Right lobe of liver (tissue), 6 donors: ENCODE results near the gene CRKL. TPM values are rescaled to one million over a fixed set of nuclear protein-coding genes. Genes with fewer than 3 reads are reported as not detected.
A peak's percentile ranks its signal among the peaks of the same experiment; 100 is the strongest.

Source experiments
- ATAC-seq, 4 donors: fragments of 200-7000 bp; cut with Tn5 transposase; one replicate each; pipeline ENCODE4 v1.9.1; 2020; ENCODE audit warnings: mild to moderate bottlenecking in 4 of 4, moderate library complexity in 4 of 4
- DNase-seq, 3 donors: peaks; one replicate each; pipeline ENCODE4 v3.0.0-alpha.2; 2020
- H3K27ac ChIP-seq, 3 donors: fragments of 200-600 bp; one replicate each; pipeline ENCODE4 v1.8.0; 2022
- H3K27me3 ChIP-seq, 2 donors: fragments of 200-600 bp; one replicate each; pipeline ENCODE4 v1.8.0; 2022
- H3K36me3 ChIP-seq, 4 donors: fragments of 200-600 bp; sonication (generic) in 1 of 4; one replicate each; pipeline versions ENCODE4 v1.5.1 to v1.8.0; 2017 to 2022; ENCODE audit warnings: control low read depth in 1 of 4
- H3K4me1 ChIP-seq, 4 donors: fragments of 200-600 bp; sonication (generic) in 1 of 4; one replicate each; pipeline versions ENCODE4 v1.5.1 to v1.8.0; 2017 to 2022; ENCODE audit warnings: control low read depth in 1 of 4
- H3K4me3 ChIP-seq, 3 donors: fragments of 200-600 bp; one replicate each; pipeline ENCODE4 v1.8.0; 2022
- H3K9me3 ChIP-seq, 4 donors: fragments of 200-600 bp; sonication (generic) in 1 of 4; one replicate each; pipeline versions ENCODE4 v1.5.1 to v1.8.0; 2017 to 2022; ENCODE audit warnings: control low read depth in 1 of 4
- POLR2A ChIP-seq: fragments of 450-650 bp; IDR thresholded peaks from one replicate; pipeline ENCODE4 v1.6.1; 2017; ENCODE audit warnings: antibody characterized with exemption, mild to moderate bottlenecking
- WGBS: methylation state at CpG from one replicate; pipeline ENCODE4 v1.1.6; 2018; ENCODE audit warnings: low coverage, low lambda C conversion rate; ENCODE audit not compliant: insufficient coverage; ENCODE audit errors: missing lambda C conversion rate; 5-methylcytosine and 5-hydroxymethylcytosine counted together
- intact Hi-C, 2 donors: fragments of 100-400 bp; cut with DNase I; formaldehyde crosslinking; loops; one replicate each; pipeline versions ENCODE4 v1.11.2 to v1.14.1; 2022
- total RNA-seq, 6 experiments: library from RNA; depleted of rRNA in 2 of 6; stranded (reverse); fragments of >200 nt in 2 of 6; fragmentation: NEBNext Ultra II Directional in 3 of 6; extraction: Animal tissue kit (Norgen Biotek cat#: 25700) in 3 of 6; gene quantifications; one replicate each; pipeline versions ENCODE4 v1.1.0 to v1.2.4, GENCODE V29; 2016 to 2023
- TF ChIP-seq, protein P1 (sequence below), 4 donors: fragments of 200-600 bp in 3 of 4; fragments of 450-650 bp in 1 of 4; IDR thresholded peaks; one replicate each; pipeline versions ENCODE4 v1.5.1 to v1.8.0; 2016 to 2022; ENCODE audit warnings: antibody characterized with exemption in 4 of 4, mild to moderate bottlenecking in 2 of 4
- donor health status: DM: no; HTN: yes; CAD: no.
- donor health status: DM: no; HTN: no; CAD: no.
- donor health status: DM: no; HTN: no; CAD: no.
- donor health status: DM: no; HTN: yes; CAD: no.
- donor health status: DM: no; HTN: yes; CAD: no.

The CRKL gene
- total RNA-seq, 6 experiments from 2014 or later, result 27.5 to 53.1 (median 35.2) TPM

- intact Hi-C loops, result no loop called here
- peaks cover 0 to 24% (median 5%) of the 10 kb centered on the region in 4 donors for H3K4me1 ChIP-seq
- TF ChIP-seq POLR2A, result no peak
- TF ChIP-seq, protein P1, sequence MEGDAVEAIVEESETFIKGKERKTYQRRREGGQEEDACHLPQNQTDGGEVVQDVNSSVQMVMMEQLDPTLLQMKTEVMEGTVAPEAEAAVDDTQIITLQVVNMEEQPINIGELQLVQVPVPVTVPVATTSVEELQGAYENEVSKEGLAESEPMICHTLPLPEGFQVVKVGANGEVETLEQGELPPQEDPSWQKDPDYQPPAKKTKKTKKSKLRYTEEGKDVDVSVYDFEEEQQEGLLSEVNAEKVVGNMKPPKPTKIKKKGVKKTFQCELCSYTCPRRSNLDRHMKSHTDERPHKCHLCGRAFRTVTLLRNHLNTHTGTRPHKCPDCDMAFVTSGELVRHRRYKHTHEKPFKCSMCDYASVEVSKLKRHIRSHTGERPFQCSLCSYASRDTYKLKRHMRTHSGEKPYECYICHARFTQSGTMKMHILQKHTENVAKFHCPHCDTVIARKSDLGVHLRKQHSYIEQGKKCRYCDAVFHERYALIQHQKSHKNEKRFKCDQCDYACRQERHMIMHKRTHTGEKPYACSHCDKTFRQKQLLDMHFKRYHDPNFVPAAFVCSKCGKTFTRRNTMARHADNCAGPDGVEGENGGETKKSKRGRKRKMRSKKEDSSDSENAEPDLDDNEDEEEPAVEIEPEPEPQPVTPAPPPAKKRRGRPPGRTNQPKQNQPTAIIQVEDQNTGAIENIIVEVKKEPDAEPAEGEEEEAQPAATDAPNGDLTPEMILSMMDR (IDR thresholded peaks at IDR 0.05), result no peak
- no peak for DNase-seq
- H3K4me3 ChIP-seq, result peak overlapping the region; percentile 78 to 97 (median 96)
- WGBS, result 71% methylated on average over 4 of the region's 5 CpGs
- no peak for ATAC-seq
- peaks cover 0 to 13% (median 2%) of the 10 kb centered on the region in 4 donors for H3K36me3 ChIP-seq
- no peak overlapping the region for H3K27ac ChIP-seq
- no peaks in the 10 kb centered on the region for H3K27me3 ChIP-seq
- H3K9me3 ChIP-seq, result no peaks in the 10 kb centered on the region
These were observed 66.0 kb downstream of the CRKL start for GRCh38 chr22:20983081-20983771.

DNA sequence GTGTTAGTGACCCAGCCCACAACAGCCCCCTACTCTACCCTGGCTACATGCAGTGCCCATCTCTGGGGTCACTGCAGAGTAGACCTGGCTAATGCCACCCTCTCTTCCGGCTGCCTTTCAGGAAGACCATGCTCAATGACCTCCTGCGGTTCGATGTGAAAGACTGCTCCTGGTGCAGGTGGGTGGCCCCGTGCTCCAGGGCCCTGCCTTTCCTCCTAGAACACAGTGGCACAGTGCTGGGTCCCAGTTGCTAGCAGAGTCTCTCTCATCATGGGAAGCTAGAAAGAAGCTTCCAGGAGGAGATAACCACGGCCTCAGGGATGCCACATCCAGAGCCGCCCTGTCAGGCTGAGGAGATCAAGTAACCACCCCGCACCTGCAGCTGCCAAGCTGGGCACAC, 68.5 kb downstream of the CRKL start:
- no peak for DNase-seq
- no CpG with 5 or more reads among the region's 7 CpGs for WGBS
- H3K4me1 ChIP-seq, result peaks cover 0 to 12% (median 4%) of the 10 kb centered on the region in 4 donors

DNA sequence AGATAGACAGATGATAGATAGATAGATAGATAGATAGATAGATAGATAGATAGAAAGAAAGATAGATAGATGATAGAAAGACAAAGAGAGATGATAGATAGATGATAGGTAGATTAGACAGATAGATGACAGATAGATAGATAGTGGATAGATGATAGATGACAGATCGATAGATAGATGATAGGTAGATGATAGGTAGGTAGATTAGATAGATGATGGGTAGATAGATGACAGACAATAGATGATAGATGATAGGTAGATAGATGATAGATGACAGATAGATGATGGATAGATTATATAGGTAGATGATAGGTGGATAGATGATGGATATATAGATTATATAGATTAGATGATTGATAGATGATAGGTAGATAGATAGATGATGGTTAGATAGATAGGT, 69.2 kb downstream of the CRKL start:
- Histone ChIP-seq H3K9me3 (no peaks in the 10 kb centered on the region), H3K27me3 (no peaks in the 10 kb centered on the region), H3K36me3 (peaks cover 0 to 13% (median 2%) of the 10 kb centered on the region in 4 donors), H3K4me3 (no peak overlapping the region), H3K27ac (no peak overlapping the region), H3K4me1 (peaks cover 0 to 6% (median 1%) of the 10 kb centered on the region in 4 donors)
- DNase-seq (no peak), ATAC-seq (no peak)
- WGBS, result 100% methylated on average over 1 of the region's 1 CpG
- intact Hi-C loops, result no loop called here
- TF ChIP-seq, protein P1 (IDR thresholded peaks at IDR 0.05), result no peak
- no peak for TF ChIP-seq POLR2A

More for the DNA sequence above, 68.5 kb downstream of the CRKL start:
- TF ChIP-seq, protein P1 (IDR thresholded peaks at IDR 0.05), result no peak
- TF ChIP-seq POLR2A, result no peak
- intact Hi-C loops, result no loop called here
- Histone ChIP-seq H3K27ac (no peak overlapping the region), H3K27me3 (no peaks in the 10 kb centered on the region), H3K9me3 (no peaks in the 10 kb centered on the region), H3K4me3 (no peak overlapping the region), H3K36me3 (peaks cover 0 to 13% (median 2%) of the 10 kb centered on the region in 4 donors)
- ATAC-seq, result no peak

GRCh38 chr22:20987375-20987774, 70.2 kb downstream of the CRKL start:
- no peaks in the 10 kb centered on the region for H3K9me3 ChIP-seq
- no peaks in the 10 kb centered on the region for H3K27me3 ChIP-seq
- TF ChIP-seq POLR2A, result no peak
- TF ChIP-seq, protein P1 (IDR thresholded peaks at IDR 0.05), result no peak
- peaks cover 0 to 5% (median 0%) of the 10 kb centered on the region in 4 donors for H3K4me1 ChIP-seq
- H3K36me3 ChIP-seq, result peaks cover 0 to 24% (median 7%) of the 10 kb centered on the region in 4 donors
- no peak overlapping the region for H3K4me3 ChIP-seq
- H3K27ac ChIP-seq, result no peak overlapping the region
- no peak for DNase-seq
- intact Hi-C loops, result no loop called here
- WGBS, result 53% methylated on average over 3 of the region's 14 CpGs
- no peak for ATAC-seq
